Measurements from ENCODE around the gene ASAP2.

ASAP2 gene

GRCh38 chr2:9297807-9298206 is 91.2 kb downstream of the ASAP2 start:
- ATAC-seq, result no peak
- no peak for DNase-seq

- ATAC-seq, result no peak
- no peak for DNase-seq
These were observed 92.0 kb downstream of the ASAP2 start for GRCh38 chr2:9298583-9298982.

GRCh38 chr2:9299161-9300100 is 92.8 kb downstream of the ASAP2 start:
- no peak for ATAC-seq
- DNase-seq, result no peak

- no peak for ATAC-seq
These were observed 93.6 kb downstream of the ASAP2 start for GRCh38 chr2:9300214-9300613.

DNA sequence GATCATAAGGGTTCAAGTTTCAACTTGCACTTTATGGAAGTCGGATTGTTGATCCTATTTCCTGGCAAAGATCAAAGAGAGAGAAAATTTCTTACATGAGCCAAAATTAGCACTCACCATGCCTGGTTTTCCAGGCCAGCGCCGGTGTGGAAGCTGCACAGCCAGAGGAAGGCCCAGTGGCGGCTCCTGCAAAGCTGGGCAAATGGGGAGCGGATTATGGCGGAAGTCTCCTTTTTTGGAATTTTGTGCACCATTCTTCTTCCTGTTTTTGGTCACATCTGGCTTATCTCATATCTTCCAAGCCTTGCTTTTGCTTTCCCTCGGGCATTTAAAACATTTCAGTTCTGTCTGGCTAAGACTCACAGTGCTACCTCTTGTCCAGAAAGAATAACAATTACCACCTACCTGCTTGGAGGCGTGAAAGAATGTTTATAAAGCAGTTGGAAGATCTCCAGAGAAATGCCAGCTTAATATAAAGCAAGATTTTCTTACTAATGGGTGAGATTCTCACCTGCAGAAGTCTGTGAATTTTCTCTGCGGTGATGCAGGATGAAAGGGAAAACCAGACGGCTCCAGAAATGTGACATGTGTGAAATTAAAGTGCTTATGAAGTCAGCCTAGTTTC is 94.3 kb downstream of the ASAP2 start:
- DNase-seq (no peak), ATAC-seq (no peak)

More at GRCh38 chr2:9300214-9300613, 93.6 kb downstream of the ASAP2 start:
- no peak for DNase-seq

DNA sequence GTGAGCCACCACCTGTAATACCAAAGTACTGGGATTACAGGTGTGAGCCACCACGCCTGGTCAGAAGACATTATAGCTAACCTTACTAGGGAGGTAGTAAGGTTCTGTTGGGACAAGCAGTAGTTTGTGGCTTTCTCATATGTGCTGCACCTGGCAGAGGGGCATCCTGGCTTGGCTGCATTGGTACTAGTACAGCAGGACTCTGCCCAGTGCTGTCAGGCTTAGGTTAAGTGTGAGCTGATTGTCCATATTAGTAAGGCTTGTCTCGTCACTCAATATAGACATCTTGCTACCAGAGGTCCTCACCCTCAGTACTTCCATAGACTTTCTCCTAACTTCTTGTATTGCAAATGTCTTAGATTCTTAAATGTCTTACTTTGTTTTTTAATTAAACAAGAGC is 96.1 kb downstream of the ASAP2 start:
- DNase-seq (no peak), ATAC-seq (no peak)

- DNase-seq (no peak), ATAC-seq (no peak)
These were observed 97.1 kb downstream of the ASAP2 start for GRCh38 chr2:9303528-9304225.

DNA sequence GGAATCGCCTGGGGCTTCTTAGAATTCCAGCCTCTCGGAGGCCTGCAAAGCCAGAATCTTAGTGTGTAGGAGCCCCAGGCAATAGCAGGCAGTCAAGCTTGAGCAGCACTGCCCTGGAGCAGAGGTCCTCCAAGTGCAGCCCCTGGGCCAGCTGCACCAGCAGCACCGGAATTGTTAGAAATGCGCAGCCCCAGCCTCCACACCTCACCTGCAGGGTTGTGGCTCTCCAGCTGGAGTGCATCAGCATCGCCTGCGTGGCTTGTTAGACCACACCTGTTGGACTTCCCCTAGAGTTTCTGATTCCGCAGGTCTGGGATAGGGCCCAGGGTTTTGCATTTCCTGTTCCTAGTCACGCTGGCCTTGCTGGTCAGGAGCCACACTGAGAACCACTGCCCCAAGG is 100.3 kb downstream of the ASAP2 start:
- ATAC-seq (no peak), DNase-seq (no peak)

GRCh38 chr2:9307535-9307934 is 100.9 kb downstream of the ASAP2 start:
- ATAC-seq, result no peak
- no peak for DNase-seq

DNA sequence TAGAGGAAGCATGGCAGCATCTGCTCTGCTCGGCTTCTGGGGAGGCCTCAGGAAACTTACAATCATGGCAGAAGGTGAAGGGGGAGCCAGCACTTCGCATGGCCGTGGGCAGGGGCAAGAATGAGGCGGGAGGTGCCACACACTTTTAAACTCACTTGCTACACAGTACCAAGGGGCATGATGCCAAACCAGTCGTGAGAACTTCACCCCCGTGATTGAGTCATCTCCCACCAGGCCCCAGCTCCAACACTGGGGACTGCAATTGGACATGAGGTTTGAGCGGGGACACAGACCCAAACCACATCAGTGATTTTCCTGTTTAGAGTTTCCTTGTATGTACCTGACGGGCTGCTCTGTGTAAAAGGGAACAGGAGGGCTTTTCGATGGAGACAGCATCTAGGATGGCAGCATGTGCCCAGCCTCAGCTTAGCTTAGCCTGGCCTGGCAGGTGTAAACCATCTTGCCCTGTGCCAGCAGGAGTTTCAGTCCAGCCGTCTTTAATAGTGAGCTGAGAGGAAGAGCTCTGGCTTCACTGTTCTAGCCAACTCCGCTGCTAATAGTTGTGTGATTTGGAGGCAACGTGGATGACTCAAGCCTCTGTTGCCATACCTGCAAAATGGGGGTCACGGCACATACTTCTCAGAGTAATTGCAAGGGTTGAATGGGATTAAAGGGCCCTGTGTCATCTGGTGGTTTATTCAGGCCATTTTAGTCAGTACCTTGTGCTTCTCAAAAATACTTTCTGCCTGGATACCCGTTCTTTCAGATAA is 101.8 kb downstream of the ASAP2 start:
- ATAC-seq, result no peak
- DNase-seq, result no peak

DNA sequence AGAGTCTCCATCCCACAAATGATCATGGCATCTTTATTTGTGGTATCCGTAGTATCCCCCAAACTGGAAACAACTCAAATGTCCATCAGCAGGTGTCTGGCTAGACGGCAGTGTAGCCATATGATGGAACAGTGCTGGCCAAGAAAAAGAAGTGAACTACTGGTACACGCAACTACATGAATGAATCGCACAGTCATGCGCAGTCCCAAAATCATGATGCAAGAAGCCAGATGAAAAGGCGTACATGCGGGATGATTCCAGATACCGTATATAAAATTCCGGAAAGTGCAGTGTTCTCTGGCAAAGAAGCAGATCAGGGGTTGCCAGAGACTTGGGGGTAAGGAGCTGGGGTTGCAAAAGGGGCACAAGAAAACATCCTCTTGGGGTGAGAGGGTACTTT is 102.5 kb downstream of the ASAP2 start:
- ATAC-seq, result no peak
- DNase-seq, result no peak

GRCh38 chr2:9310377-9310776 is 103.8 kb downstream of the ASAP2 start:
- no peak for ATAC-seq
- no peak for DNase-seq

DNA sequence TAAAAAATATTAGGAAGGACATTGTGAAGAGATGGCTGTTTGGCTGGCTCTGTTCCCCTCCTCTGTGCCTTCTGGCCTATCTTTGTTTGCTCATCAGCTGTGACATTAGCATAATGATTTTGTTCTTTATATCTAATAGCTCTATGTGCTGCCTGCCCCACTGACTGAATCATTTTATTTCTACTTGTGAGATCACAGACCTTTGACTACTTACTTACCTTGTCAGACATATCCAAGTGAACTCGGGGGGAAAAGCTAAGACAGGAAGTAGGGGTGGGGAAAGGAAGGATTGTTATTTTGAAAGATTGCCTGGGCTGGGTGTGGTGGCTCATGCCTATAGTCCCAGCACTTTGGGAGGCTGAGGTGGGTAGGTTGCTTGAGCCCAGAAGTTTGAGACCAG is 104.2 kb downstream of the ASAP2 start:
- DNase-seq, result no peak

DNA sequence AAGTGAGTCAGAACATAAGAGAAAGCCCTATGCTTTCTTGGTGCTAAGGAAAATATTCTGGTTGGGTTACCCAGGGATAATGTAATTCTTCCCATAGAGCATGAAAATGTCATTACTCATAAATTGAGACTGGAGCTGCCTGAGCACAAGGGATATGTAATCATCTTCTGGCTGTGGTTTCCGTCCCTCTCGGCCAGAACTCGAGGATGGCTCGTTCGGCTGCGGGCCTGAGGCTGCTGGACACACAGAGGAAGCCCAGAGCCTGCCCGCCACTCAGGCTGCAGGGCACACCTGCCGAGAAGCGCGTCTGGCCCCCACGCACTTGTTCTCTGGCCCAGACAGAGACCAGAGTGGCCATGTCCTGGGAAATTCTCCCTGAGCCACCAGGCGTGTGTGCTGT is 104.9 kb downstream of the ASAP2 start:
- ATAC-seq (no peak), DNase-seq (no peak)

More for the DNA sequence above, 104.2 kb downstream of the ASAP2 start:
- ATAC-seq, result no peak

DNA sequence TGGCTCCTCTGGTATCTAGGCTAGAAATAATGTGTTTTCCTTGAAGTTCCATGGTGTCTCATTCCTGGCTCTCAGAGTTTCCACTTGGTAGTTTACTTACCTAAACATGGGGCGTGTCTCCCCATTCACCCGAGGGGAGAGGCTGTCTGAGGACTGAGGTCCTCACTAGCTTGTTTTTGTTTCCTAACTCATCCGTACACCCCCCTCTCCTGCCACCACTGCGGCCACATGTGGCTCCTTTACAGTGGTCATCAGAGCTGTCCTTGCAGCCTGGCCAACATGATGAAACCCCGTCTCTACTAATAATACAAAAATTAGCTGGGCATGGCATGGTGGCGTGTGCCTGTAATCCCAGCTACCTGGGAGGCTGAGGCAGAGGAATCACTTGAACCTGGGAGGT is 106.0 kb downstream of the ASAP2 start:
- DNase-seq (no peak), ATAC-seq (no peak)

- no peak for DNase-seq
- no peak for ATAC-seq
These were observed 106.8 kb downstream of the ASAP2 start for GRCh38 chr2:9313443-9313842.

DNA sequence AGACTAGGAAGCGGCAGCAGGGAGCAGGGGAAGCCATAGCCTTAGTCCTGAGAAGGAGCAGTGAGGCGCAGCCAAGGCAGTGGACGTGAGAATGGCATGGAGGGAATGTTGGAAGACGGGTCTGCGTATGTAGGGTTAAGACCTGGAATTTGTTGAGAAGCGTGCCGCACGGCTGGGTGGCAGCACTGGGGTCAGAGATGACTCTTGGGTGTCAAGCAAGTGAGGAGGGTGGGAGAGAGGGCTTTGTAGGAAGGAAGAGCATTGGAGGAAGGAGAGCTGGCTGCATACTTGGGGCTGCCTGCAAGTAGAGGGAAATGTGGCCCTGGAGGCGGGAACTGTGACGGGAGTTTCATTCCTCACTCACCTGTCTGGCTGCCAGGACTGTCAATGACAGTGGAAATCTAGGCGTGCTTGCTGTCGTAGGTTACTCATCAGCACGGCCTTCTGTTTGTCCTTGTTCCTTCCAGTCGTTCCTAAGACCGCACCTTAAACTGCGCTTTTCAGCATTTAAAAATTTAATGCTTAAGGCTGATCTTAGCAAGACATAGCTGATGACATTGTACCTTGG is 108.8 kb downstream of the ASAP2 start:
- no peak for DNase-seq
- ATAC-seq, result no peak

GRCh38 chr2:9317559-9317958 is 110.9 kb downstream of the ASAP2 start:
- ATAC-seq (no peak), DNase-seq (no peak)

DNA sequence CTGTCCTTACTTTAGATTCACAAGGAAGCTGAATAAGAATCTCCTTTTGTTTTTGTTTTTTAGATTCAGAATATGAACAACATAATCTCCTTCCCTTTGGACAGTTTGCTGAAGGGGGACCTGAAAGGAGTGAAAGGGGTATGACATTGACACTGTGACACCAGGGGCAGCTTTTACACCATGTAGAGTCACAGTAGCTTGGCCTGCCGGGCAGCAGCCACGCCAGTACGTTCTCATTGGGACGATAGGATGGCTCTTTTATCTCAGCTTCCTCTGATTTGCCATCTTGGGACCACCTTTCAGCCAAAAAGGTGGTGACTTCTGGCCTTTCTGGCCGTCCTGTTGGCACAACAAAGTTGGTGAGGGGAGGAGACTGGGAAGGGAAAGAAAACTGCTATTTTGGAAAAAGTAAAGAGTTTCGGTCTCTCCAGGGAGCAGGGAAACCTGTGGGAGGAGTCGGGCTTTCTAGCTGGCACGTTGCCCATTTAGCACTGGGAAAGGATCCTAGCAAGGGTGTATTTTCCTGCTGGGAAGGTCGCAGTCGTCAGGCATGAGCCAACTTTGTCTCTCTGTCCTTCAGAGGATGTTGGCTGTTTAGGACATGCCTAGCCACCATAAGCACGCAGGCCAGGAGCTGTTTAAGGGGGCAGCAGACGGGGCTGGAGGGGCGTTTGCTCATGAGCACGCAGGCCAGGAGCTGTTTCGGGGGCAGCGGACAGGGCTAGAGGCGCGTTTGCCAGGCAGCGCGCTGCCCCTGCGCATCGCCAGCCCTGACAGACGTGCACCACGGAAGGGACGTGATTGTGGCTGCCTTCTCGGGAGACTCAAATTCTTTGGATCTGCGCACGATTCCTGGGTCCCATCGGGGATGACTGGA is 112.1 kb downstream of the ASAP2 start:
- DNase-seq, result no peak
- no peak for ATAC-seq

- ATAC-seq (no peak), DNase-seq (no peak)
These were observed 112.7 kb downstream of the ASAP2 start for GRCh38 chr2:9319338-9319715.

DNA sequence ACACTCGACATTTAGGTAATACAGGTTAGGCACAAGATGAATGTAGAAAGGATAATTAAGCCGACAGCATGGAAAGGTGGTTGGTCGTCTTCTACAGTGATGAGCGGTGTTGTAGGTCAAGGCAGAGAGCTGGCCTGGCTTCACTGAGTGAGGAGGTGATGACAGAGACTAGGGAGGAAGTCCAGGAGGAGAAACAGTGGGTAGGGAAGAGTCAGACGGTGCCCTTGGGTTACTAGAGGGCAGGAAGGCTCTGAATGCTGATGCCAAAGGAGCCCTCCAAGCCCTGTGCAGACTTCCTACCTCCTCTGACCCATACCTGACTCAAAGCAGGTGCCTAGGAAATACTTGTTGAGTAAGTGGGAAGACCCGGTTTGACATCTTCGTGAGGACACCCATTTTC is 116.0 kb downstream of the ASAP2 start:
- ATAC-seq (no peak), DNase-seq (no peak)
